Measurements from ENCODE around the gene HKDC1. TPM values are rescaled to one million over a fixed set of nuclear protein-coding genes. Genes with fewer than 3 reads are reported as not detected.

The HKDC1 gene
- total RNA-seq, 1 donor from 2014 or later = 3.0 TPM

GRCh38 chr10:69315610-69316312, 95.6 kb downstream of the HKDC1 start:
- intact Hi-C loops (cut with micrococcal nuclease) = loop anchor here (5.0 kb wide), 2 partner anchors 192 to 917 kb away; partner anchors contain the start of gene PPA1

DNA sequence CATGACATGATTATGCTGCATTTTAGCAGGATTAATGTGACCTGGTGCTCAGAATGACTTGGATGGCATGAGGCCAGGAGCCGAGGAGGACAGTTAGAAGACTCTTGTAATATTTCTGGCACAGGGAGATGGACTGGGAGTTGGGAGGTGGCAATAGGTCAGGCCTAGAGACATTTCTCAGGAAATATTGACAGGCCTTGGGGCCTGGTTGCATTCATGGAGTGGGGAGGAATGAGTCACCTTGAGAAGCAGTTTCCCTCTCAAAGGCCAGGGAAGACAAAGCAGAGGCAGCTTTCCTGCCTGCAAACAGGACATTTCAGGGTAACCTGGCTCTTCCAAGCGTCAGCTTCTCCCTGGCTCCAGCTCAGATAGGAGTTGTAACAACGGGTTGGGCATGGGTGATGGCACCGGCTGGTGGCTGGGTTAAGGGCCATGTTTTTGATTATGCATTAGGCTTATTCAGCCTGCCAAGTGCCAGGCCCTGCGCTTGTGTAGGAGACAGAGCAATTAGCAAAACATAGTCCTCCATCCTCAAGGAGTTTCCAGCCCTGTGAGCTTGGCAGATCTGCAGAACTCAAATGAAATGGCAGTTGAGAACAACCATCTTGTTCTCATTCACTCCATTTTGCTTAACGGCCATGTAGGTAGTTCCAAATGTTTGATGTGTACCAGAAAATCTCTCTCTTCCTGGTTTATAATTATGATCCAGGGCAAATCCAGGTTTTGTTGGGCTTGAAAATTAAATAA, 96.4 kb downstream of the HKDC1 start:
- intact Hi-C loops (cut with micrococcal nuclease) = loop anchor here (5.0 kb wide), 2 partner anchors 191 to 916 kb away; partner anchors contain the start of gene PPA1

Other genes starting within 250 kb of the HKDC1 start
- 14.6 and 15.8 TPM in 2 replicates for gene KIFBP, start 231.5 kb upstream of the HKDC1 start, total RNA-seq
- gene SRGN, start 132.2 kb upstream of the HKDC1 start, total RNA-seq = 294 and 300 TPM in 2 replicates
- gene VPS26A, start 96.2 kb upstream of the HKDC1 start, total RNA-seq = 35.9 and 38.0 TPM in 2 replicates
- 56.1 and 58.9 TPM in 2 replicates for gene SUPV3L1, start 40.1 kb upstream of the HKDC1 start, total RNA-seq
- gene HK1, start 58.2 kb downstream of the HKDC1 start, total RNA-seq = 137 and 139 TPM in 2 replicates
- gene TACR2, start 196.6 kb downstream of the HKDC1 start, total RNA-seq = not detected in 2 replicates
- 12.0 and 12.8 TPM in 2 replicates for gene TSPAN15, start 231.1 kb downstream of the HKDC1 start, total RNA-seq

Measured in T-helper 1 cell treated with Interleukin-12 subunit alpha and Interleukin-12 subunit beta and Interleukin-4 antibody, amounts not matched to agents 30 ng/mL and 1 ng/mL, for 36 hours (primary cell).